CD4-positive, alpha-beta T cell treated with Interleukin-17A for 1 hour (primary cell): ENCODE results near the gene BROX.
"Not testable (repeated sequence)": the region's sequence is repeated elsewhere in the genome, so short reads cannot be mapped to it uniquely, and the experiment has no call there.

Experiments used
- DNase-seq: peaks from one replicate; pipeline ENCODE4 v3.0.0-alpha.2; 2020

Gene BROX

DNA sequence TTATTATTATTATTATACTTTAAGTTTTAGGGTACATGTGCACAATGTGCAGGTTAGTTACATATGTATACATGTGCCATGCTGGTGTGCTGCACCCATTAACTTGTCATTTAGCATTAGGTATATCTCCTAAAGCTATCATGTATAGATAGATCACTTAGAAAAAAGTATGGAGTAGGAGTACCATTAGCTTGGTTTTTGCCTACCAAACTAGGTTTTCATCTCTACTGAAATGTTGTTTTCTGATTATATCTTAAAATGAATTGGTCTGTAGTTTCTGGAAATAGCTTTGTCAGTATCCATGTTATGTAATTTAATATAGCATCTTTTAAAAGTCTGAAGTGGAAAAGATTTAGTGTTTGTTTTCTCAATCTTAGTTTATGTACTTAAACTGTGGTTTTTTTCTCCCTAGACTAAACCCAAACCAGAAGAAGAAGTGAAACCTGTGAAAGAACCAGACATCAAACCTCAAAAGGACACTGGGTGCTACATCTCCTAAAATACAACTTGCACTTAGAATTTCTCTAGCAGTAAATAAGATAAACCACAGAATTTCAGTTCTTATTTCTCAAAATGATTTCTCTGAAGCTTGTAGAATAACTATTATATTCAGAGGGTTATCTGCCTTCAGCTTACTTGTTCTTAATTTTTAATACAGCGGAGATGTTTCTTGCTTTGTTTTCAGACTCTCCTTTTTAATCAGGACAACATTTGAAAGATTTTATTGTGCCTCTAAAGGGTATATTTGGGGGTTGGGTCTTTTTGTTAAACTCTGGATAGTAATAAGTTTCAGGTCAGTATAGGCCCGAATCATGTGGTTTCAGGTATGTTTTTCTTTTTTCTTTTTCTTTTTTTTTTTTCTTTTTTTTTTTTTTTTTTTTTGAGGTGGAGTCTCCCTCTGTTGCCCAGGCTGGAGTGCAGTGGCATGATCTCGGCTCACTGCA, 20.1 kb downstream of the BROX start:
- DNase-seq = no peak

DNA sequence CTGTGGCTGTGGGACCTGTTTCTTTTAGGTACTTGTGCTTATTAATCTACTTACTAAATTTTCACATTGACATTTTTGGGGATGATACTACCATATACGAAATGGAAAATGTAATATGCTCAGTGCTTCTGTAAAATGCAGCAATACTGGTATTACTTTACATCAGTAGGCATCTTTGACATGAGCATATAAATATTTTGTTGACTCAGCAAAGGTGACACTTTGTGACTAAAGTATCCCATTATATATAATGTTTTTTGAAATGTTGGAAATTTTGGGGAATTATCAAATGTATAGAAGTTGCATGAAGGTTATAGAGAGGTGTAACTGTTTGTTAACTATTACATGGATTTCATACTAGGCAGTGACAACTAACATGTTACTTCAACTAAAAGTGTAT, 22.4 kb downstream of the BROX start:
- no peak for DNase-seq

GRCh38 chr1:222736470-222736869, 24.1 kb downstream of the BROX start:
- no peak for DNase-seq

DNA sequence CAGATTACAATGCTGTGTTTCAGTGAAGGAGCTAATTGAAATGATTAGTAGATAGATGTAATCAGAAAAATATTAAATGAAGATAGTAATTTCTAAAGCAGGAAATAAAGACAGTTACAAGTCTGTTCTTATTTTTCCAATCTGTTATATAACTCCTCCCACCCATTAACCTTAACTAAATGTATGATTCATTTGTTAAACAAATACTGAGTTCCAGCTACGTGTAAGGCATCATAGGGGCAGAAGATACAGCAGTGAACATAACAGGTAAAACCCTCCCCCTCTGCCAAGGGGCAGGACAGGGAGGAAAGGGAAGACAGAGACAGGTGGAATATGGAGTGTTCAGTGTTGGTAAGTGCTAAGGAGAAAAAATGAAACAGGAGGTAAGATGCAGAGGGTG, 24.6 kb downstream of the BROX start, which contains the start of gene FAM177B:
FAM177B (plus strand) TSS at position 231 of the 400 bp plus-strand sequence. CDS start 9,344 bp downstream, outside the sequence.
- no peak for DNase-seq

DNA sequence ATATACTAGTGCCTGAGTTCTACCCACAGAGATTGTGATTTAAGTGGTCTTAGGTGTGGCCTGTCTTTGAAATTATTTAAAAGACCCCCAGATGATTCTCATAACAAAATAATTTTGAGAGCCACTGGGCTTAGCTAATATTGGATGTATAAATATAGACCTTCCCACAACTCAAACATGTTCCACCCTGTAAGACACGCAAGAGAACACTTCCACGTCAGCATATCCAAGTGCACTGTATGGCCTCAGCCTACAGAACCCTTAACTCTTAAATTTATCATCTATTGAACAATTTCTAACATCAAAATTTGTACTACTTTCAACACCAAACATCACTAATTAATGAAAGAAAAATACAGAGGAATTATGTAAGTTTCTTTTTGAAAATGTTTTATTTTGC, 27.1 kb downstream of the BROX start:
- no peak for DNase-seq

DNA sequence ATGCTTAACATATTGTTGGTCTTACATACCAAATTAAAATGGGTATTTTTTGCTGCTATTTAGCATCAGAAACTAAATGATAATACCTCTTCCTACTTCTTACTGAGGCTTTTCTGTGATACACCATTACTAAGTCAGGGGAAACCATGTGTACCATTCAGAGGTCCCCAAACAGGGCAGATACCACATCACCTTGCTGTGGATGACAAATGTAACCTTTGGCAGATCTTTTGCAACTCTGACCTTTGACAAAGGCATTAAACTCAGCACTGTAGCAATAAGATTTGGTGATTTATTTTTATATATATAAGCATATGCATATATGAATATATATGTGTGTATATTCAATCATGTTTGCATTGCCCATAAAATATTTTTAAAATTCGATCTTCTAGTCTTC, 27.6 kb downstream of the BROX start:
- DNase-seq = no peak

DNA sequence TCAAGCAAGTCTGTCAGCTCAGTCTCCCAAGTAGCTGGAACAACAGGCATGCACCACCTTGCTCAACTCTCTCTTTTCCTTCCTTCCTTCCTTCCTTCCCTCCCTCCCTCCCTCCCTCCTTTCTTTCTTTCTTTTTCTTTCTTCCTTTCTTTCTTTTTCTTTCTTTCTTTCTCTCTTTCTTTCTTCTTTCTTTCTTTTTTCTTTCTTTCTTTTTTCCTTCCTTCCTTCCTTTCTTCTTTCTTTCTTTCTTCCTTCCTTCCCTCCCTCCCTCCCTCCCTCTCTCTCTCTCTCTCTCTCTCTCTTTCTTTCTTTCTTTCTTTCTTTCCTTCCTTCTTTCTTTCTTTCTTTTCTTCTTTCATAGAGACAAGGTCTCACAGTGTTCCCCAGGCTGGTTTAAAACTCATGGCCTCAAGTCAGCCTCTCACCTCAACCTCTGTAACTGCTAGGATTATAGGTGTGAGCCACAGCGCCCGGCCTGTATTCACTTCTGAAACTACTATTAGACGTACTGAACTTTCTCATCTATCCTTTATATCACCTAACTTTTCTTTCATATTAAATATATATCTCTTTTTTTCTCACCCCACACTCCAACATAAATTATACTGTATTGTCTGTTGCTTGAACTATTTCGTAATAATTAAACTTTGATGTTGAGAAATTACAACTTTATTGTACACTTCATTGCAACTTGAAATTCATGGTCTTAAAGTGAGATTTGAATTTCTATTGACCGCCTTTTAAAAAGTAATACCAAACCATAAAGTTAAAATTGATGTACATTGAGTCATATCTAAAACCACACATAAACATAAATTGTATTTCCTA, 29.5 kb downstream of the BROX start:
- not testable (repeated sequence) for DNase-seq

DNA sequence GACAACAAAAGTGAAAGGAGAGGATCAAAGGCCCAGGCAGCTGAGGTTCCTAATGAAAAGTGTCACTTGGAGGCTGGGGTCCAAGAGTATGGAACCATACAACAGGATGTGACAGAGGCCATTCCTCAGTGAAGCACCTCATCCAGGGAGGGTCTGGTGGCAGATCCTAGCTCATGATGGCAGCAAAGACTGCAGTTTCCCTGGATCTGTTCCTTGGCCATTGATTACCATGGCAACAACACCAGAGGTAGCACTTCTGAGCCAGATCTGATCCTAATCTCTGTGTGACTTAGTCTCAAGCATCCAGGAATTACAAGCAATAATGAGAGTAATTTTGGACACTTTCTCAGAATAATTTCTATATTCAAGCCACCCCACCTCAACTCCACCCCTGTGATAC, 37.6 kb downstream of the BROX start:
- no peak for DNase-seq

DNA sequence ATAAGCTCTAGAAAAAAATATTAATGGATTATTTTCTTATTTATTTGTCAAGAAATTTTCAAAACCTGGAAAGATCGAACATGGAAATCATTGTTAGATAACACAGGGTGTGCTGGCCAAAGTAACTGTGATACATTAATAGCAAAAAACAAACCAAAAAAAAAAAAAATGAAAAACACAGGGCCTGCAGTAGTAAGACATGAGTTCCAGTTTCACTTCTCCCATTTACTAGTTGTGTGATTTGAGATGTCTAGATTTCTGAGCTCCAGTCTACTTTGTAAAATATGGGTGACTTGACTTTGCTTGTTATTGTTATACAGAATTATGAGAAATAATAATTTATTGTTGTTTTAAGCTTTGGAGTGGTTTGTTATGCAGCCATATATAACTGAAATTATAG, 38.3 kb downstream of the BROX start:
- DNase-seq = no peak

DNA sequence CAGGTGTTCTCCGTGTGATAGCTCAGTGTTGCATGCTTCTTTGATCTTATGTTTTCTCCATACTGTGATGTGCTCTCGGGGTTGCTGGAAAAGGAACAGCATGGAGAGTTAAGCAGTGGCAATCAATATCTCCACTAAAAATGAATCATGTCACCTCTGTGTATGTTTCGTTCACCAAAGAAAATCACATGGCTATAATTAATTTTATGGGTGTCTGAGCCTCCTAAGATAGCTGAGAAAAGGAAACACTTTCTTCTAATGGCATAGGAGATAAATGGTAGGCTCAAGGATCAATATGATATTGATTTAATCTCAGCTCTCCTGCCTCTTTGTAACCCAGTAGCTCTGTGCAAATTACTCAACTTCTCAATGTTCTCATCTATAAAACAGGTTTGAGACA, 38.9 kb downstream of the BROX start:
- no peak for DNase-seq

GRCh38 chr1:222754366-222755139, 42.2 kb downstream of the BROX start:
- no peak for DNase-seq

- no peak for DNase-seq
These were observed 45.4 kb downstream of the BROX start for GRCh38 chr1:222757646-222758268.

DNA sequence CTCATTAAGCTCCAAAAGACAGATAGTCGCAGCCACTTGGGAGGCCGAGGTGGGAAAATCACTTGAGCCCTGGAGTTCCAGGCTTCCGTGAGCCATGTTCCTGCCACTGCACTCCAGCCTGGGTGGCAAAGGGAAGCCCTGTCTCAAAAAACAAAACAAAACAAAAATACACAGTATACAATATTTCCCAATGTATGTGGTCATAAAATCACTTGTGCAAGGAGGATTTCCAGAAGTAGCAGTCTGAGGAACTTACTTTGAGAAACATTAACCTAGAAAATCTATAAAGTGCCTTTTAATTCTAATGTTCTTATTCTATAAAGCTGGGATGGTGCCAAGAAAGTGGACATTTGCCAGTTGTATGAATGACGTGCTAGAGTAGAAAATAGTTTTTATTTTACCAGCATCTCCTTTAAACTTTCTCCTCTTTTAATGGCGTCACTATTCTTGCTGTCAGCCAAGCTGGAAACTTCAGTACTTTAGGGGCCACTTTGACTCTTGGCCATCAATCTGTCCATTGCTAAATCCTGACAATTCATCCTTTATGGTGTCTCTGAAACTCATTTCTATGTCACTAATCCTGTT, 47.2 kb downstream of the BROX start:
- no peak for DNase-seq

- DNase-seq = no peak
These were observed 48.7 kb downstream of the BROX start for GRCh38 chr1:222761083-222761482.

GRCh38 chr1:222762178-222762577, 49.8 kb downstream of the BROX start:
- DNase-seq = not testable (repeated sequence)

GRCh38 chr1:222767152-222767571, 54.8 kb downstream of the BROX start:
- DNase-seq = no peak

GRCh38 chr1:222768592-222768991, 56.2 kb downstream of the BROX start:
- DNase-seq = no peak

GRCh38 chr1:222769181-222769580, 56.8 kb downstream of the BROX start:
- no peak for DNase-seq

GRCh38 chr1:222769971-222770620, 57.7 kb downstream of the BROX start:
- DNase-seq = no peak

DNA sequence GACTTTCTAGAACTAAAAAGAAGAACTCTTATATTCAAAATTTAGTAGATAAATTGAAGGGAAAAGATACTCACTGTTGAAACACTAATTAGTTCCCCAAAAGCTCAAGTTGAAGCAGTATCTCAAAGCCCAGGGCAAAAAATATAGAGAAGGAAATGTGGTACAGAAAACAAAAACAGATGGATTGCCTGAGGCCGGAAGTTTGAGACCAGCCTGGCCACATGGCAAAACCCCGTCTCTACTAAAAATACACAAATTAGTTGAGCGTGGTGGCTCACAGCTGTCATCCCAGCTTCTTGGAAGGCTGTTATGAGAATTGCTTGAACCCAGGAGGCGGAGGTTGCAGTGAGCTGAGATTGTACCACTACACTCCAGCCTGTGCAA, 60.6 kb downstream of the BROX start:
- peak; percentile 1 for DNase-seq

DNA sequence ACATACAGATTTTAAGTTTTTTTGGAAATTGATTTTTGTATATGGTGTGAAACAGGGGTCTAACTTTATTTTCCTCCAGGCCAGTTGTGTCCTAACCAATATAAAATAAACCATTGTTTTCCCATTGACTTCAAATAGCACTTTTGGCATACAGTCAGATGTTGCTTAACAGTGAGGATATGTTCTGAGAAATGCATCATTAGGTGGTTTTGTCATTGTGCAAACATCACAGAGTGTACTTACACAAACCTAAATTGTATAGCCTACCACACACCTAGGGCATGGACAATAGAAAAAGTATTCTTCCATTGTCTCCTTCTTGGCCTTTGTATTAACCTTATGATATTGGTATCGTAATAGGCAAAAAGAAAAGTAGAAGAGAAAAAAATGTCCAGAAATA, 65.1 kb downstream of the BROX start:
- DNase-seq = no peak

GRCh38 chr1:222777977-222778376, 65.6 kb downstream of the BROX start:
- no peak for DNase-seq
